K562 (cell line): ENCODE results near the gene NUP153. TPM values are rescaled to one million over a fixed set of nuclear protein-coding genes. Genes with fewer than 3 reads are reported as not detected.

Experiments used
- CHAMP1 ChIP-seq: fragments of 450-650 bp; IDR thresholded peaks from 2 replicates; pipeline ENCODE4 v1.6.1; 2016; ENCODE audit warnings: mild to moderate bottlenecking
- DIDO1 ChIP-seq: fragments of 450-650 bp; IDR thresholded peaks from 2 replicates; pipeline ENCODE4 v1.6.1; 2016; ENCODE audit warnings: low read depth, missing biosample characterization, missing genetic modification characterization
- GTF2A2 ChIP-seq: IDR thresholded peaks from 2 replicates; pipeline ENCODE4 v1.6.1; 2016; ENCODE audit warnings: mild to moderate bottlenecking, missing genetic modification characterization, missing compliant biosample characterization
- GTF2F1 ChIP-seq: IDR thresholded peaks from 2 replicates; pipeline ENCODE4 v1.6.1; 2011; ENCODE audit warnings: low read depth, low read length, improper control_type of control experiment
- HDAC2 ChIP-seq: fragments of 450-650 bp; IDR thresholded peaks from 2 replicates; pipeline ENCODE4 v1.6.1; 2016; ENCODE audit warnings: mild to moderate bottlenecking
- MCM7 ChIP-seq, 2 experiments: fragments of 450-650 bp; IDR thresholded peaks; 2 replicates each; pipeline ENCODE4 v1.6.1; 2016 to 2018
- NCOA6 ChIP-seq: fragments of 450-650 bp; IDR thresholded peaks from 2 replicates; pipeline ENCODE4 v1.6.1; 2017; ENCODE audit warnings: mild to moderate bottlenecking
- POLR2G ChIP-seq: fragments of 200-400 bp; formaldehyde crosslinking; IDR thresholded peaks from 2 replicates; pipeline ENCODE4 v1.6.1; 2017; ENCODE audit warnings: low read depth, mild to moderate bottlenecking, antibody characterized with exemption, low read length, moderate library complexity
- RBM15 ChIP-seq: fragments of 200-400 bp; formaldehyde crosslinking; IDR thresholded peaks from 2 replicates; pipeline ENCODE4 v1.6.1; 2018; ENCODE audit warnings: mild to moderate bottlenecking, low read length, moderate library complexity; ENCODE audit not compliant: insufficient read depth
- RBM17 ChIP-seq: fragments of 200-400 bp; formaldehyde crosslinking; IDR thresholded peaks from 2 replicates; pipeline ENCODE4 v1.6.1; 2017; ENCODE audit warnings: low read depth, mild to moderate bottlenecking, low read length, borderline replicate concordance
- RBM39 ChIP-seq: fragments of 200-400 bp; formaldehyde crosslinking; optimal IDR thresholded peaks from 2 replicates; pipeline ENCODE3; 2018; ENCODE audit warnings: low read depth, low read length
- ZBTB34 ChIP-seq: fragments of 250-450 bp; sonication (Bioruptor Pico); IDR thresholded peaks from 2 replicates; pipeline ENCODE4 v1.8.0; 2021; ENCODE audit warnings: mild to moderate bottlenecking, moderate library complexity
- ZFPM2 ChIP-seq: fragments of 250-450 bp; sonication (Bioruptor Pico); IDR thresholded peaks from 2 replicates; pipeline ENCODE4 v1.5.1; 2022; ENCODE audit warnings: mild to moderate bottlenecking
- ZFX ChIP-seq: sonication (generic); formaldehyde crosslinking; IDR thresholded peaks from 2 replicates; pipeline ENCODE4 v1.8.0; 2022; ENCODE audit warnings: mild to moderate bottlenecking, missing genetic modification reagents, moderate library complexity
- ZNF165 ChIP-seq: fragments of 250-450 bp; sonication (Bioruptor Pico); IDR thresholded peaks from 2 replicates; pipeline ENCODE4 v1.4.0; 2020; ENCODE audit warnings: borderline replicate concordance
- ZNF197 ChIP-seq: fragments of 200-800 bp; sonication (Bioruptor generic); IDR thresholded peaks from 2 replicates; pipeline ENCODE4 v1.6.1; 2016; ENCODE audit warnings: low read depth, missing genetic modification characterization, missing compliant biosample characterization
- ZNF431 ChIP-seq: sonication (generic); formaldehyde crosslinking; IDR thresholded peaks from 2 replicates; pipeline ENCODE4 v1.8.0; 2022; ENCODE audit warnings: mild to moderate bottlenecking, missing genetic modification reagents
- ZNF644 ChIP-seq: fragments of 200-800 bp; sonication (Bioruptor generic); IDR thresholded peaks from 2 replicates; pipeline ENCODE4 v1.6.1; 2016; ENCODE audit warnings: low read depth, missing genetic modification characterization, missing compliant biosample characterization
- ZNF766 ChIP-seq: fragments of 200-800 bp; sonication (Bioruptor generic); conservative IDR thresholded peaks from 2 replicates; pipeline ENCODE4 v1.6.1; 2016; ENCODE audit warnings: missing genetic modification characterization, missing compliant biosample characterization
- ZSCAN32 ChIP-seq: fragments of 450-650 bp; formaldehyde crosslinking; IDR thresholded peaks from 2 replicates; pipeline ENCODE4 v1.4.0; 2020; ENCODE audit warnings: mild to moderate bottlenecking, moderate library complexity
- polyA plus RNA-seq, 8 experiments: library from polyadenylated mRNA; depleted of rRNA in 4 of 8; stranded (reverse) in 5 of 8; unstranded in 3 of 8; fragments of >200 nt; fragmentation: Nextera tagmentation in 2 of 8; fragmentation: Illumina TruSeq in 1 of 8; extraction: Ambion mirVana in 2 of 8; extraction: Trizol in 1 of 8; gene quantifications; 2 replicates each; pipeline versions ENCODE4 v1.2.1 to v1.2.3, GENCODE V29; 2011 to 2014; ENCODE audit warnings: inconsistent platforms in 1 of 8, missing spikeins in 1 of 8
- total RNA-seq, 7 experiments: library from RNA; depleted of rRNA in 6 of 7; stranded (reverse); fragments of >200 nt in 6 of 7; fragmentation: Illumina TruSeq in 2 of 7; extraction: Trizol in 2 of 7; gene quantifications; 2 replicates each; pipeline versions ENCODE4 v1.2.1 to v1.2.3, GENCODE V29; 2011 to 2021; ENCODE audit warnings: low replicate concordance in 1 of 7
- TF ChIP-seq, protein P1 (sequence below), 3 experiments: fragments of 200-800 bp in 1 of 3; fragments of 250-450 bp in 1 of 3; fragments of 450-650 bp in 1 of 3; sonication (Bioruptor Pico) in 1 of 3; sonication (Bioruptor generic) in 1 of 3; formaldehyde crosslinking in 1 of 3; IDR thresholded peaks; 2 replicates each; pipeline versions ENCODE4 v1.6.1 to v1.8.0; 2016 to 2022; ENCODE audit warnings: mild to moderate bottlenecking in 2 of 3, missing genetic modification characterization in 2 of 3, missing compliant biosample characterization in 1 of 3, moderate library complexity in 1 of 3

Gene NUP153
- total and polyA plus RNA-seq, 9 of the 15 experiments (the other 6 are each of a cell fraction or from before 2014, with no cell fraction given): 21.9 to 110 (median 84.8) TPM

DNA sequence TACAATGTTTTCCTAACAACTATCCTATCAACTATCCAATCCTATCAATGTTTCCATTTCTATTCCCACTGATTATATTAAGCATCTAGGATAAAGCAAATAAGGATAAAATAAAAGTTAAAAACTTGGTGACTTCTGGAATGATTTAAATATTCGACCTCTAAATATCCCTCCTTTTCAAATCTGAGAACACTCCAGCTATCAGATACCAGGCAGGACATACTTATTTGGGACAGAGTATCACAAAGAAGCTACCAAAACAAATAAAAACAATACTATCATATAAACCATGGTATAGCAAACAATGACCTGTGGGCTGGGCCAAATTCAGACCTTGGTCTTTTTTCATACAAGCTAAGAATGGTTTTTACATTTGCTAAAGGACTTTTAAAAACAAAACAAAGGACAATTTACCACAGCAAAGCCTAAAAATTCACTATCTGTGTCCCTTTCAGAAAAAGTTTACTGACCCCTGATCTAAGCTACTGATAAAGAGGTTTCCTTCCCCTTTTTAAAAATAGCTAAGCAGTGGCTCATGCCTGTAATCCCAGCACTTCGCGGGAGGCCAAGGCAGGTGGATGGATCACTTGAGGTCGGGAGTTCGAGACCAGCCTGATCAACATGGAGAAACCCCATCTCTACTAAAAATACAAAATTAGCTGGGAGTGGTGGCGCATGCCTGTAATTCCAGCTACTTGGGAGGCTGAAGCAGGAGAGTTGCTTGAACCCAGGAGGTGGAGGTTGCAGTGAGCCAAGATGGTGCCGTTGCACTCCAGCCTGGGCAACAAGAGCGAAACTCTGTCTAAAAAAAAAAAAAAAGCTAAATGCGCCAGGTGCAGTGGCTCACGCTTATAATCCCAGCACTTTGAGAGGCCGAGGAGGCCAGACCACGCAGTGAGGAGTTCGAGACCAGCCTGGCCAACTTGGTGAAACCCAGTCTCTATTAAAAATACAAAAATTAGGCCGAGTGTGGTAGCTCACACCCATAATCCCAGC is 6.0 kb downstream of the NUP153 start (continued):
- TF ChIP-seq CHAMP1 (no peak), RBM15 (no peak), ZNF431 (no peak), ZBTB34 (CRISPR knock-in tag) (no peak), MCM7 (IDR thresholded peaks at IDR 0.05) (no peak), GTF2F1 (no peak), ZFX (CRISPR knock-in tag) (0 out of 2 replicates have a peak, but pooled peaks have one; percentile 24), ZFPM2 (no peak), GTF2A2 (tag) (no peak), ZNF644 (tag) (no peak), RBM39 (no peak), ZNF165 (CRISPR knock-in tag) (no peak), RBM17 (no peak), ZNF766 (no peak; the same call in 1 of the 2 replicates), NCOA6 (no peak), ZSCAN32 (CRISPR knock-in tag) (no peak), POLR2G (no peak), ZNF197 (CRISPR knock-in tag) (0 out of 2 replicates have a peak, but pooled peaks have one; percentile 59), HDAC2 (peak; percentile 47; the same call in 1 of the 2 replicates), DIDO1 (tag) (no peak)
- TF ChIP-seq, protein P1, sequence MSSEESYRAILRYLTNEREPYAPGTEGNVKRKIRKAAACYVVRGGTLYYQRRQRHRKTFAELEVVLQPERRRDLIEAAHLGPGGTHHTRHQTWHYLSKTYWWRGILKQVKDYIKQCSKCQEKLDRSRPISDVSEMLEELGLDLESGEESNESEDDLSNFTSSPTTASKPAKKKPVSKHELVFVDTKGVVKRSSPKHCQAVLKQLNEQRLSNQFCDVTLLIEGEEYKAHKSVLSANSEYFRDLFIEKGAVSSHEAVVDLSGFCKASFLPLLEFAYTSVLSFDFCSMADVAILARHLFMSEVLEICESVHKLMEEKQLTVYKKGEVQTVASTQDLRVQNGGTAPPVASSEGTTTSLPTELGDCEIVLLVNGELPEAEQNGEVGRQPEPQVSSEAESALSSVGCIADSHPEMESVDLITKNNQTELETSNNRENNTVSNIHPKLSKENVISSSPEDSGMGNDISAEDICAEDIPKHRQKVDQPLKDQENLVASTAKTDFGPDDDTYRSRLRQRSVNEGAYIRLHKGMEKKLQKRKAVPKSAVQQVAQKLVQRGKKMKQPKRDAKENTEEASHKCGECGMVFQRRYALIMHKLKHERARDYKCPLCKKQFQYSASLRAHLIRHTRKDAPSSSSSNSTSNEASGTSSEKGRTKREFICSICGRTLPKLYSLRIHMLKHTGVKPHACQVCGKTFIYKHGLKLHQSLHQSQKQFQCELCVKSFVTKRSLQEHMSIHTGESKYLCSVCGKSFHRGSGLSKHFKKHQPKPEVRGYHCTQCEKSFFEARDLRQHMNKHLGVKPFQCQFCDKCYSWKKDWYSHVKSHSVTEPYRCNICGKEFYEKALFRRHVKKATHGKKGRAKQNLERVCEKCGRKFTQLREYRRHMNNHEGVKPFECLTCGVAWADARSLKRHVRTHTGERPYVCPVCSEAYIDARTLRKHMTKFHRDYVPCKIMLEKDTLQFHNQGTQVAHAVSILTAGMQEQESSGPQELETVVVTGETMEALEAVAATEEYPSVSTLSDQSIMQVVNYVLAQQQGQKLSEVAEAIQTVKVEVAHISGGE (CRISPR knock-in tag; IDR thresholded peaks at IDR 0.05): no peak
